Transverse colon (tissue), 4 donors: Measurements from ENCODE around the gene CLECL1. TPM values are rescaled to one million over a fixed set of nuclear protein-coding genes. Genes with fewer than 3 reads are reported as not detected.

ENCODE experiments used
- DNase-seq: peaks from one replicate; pipeline ENCODE4 v3.0.0-alpha.2; 2019
- H3K27ac ChIP-seq, 4 donors: fragments of 200-600 bp; sonication (generic); 2 replicates each; pipeline ENCODE4 v1.5.1; 2016 to 2018; ENCODE audit warnings: inconsistent platforms in 4 of 4
- H3K27me3 ChIP-seq: fragments of 200-600 bp; sonication (generic); 2 replicates; pipeline ENCODE4 v1.5.1; 2017; ENCODE audit warnings: inconsistent platforms
- H3K36me3 ChIP-seq, 4 donors: fragments of 200-600 bp; sonication (generic); 2 replicates each; pipeline ENCODE4 v1.5.1; 2017 to 2019; ENCODE audit warnings: inconsistent platforms in 4 of 4
- H3K4me1 ChIP-seq, 4 donors: fragments of 200-600 bp; sonication (generic); 2 replicates each; pipeline ENCODE4 v1.5.1; 2017 to 2020; ENCODE audit warnings: inconsistent platforms in 4 of 4
- H3K4me3 ChIP-seq, 4 donors: fragments of 200-600 bp; sonication (generic); 1 replicate in 1 of 4; 2 replicates in 3 of 4; pipeline versions ENCODE4 v1.5.1 to v1.6.1; 2017 to 2019; ENCODE audit warnings: inconsistent platforms in 4 of 4
- H3K9me3 ChIP-seq, 2 donors: fragments of 200-600 bp; sonication (generic); 2 replicates each; pipeline ENCODE4 v1.5.1; 2017 to 2019; ENCODE audit warnings: inconsistent platforms in 2 of 2
- CTCF ChIP-seq, 5 experiments: fragments of 200-600 bp in 3 of 5; fragments of 450-650 bp in 2 of 5; sonication (generic) in 3 of 5; IDR thresholded peaks; 1 replicate in 2 of 5; 2 replicates in 3 of 5; pipeline ENCODE4 v1.5.1; 2016 to 2017; ENCODE audit warnings: antibody characterized with exemption in 5 of 5, inconsistent platforms in 3 of 5, mild to moderate bottlenecking in 2 of 5, moderate library complexity in 1 of 5
- EP300 ChIP-seq: sonication (generic); formaldehyde crosslinking; IDR thresholded peaks from one replicate; pipeline ENCODE4 v1.6.1; 2017; ENCODE audit warnings: antibody characterized with exemption, low read depth
- POLR2A ChIP-seq: fragments of 450-650 bp; IDR thresholded peaks from one replicate; pipeline ENCODE4 v1.6.1; 2016; ENCODE audit warnings: antibody characterized with exemption, mild to moderate bottlenecking, moderate library complexity
- POLR2AphosphoS5 ChIP-seq, 3 donors: sonication (generic); formaldehyde crosslinking; IDR thresholded peaks; one replicate each; pipeline ENCODE4 v1.6.1; 2016; ENCODE audit warnings: antibody characterized with exemption in 3 of 3
- WGBS, 2 donors: methylation state at CpG; one replicate each; pipeline ENCODE4 v1.1.5; 2018; ENCODE audit warnings: low coverage in 1 of 2; 5-methylcytosine and 5-hydroxymethylcytosine counted together
- in situ Hi-C, 4 donors: fragments of 200-750 bp; cut with MboI; loops; one replicate each; pipeline versions ENCODE4 v1.15.0 to v1.15.1; 2017; ENCODE audit warnings: low sequenced_read_pairs in 3 of 4, low pct_ligation_motif_present in 1 of 4, low pct_unique_long_range_greater_than_20kb in 1 of 4
- intact Hi-C: fragments of 100-400 bp; cut with DNase I; formaldehyde crosslinking; loops from one replicate; pipeline ENCODE4 v1.15.1; 2023; ENCODE audit warnings: low total_unique reads
- total RNA-seq, 4 donors: library from RNA; depleted of rRNA; stranded (reverse); fragments of >200 nt; gene quantifications; one replicate each; pipeline ENCODE4 v1.1.0, GENCODE V29; 2016

CLECL1 gene
- total RNA-seq, 4 donors from 2014 or later: 2.7 TPM; not detected in 3

- Histone ChIP-seq H3K4me3 (no peak overlapping the region), H3K36me3 (no peaks in the 10 kb centered on the region), H3K9me3 (no peaks in the 10 kb centered on the region), H3K27ac (no peak overlapping the region), H3K4me1 (peaks cover 0 to 8% (median 0%) of the 10 kb centered on the region in 4 donors), H3K27me3 (no peaks in the 10 kb centered on the region)
- no peak for DNase-seq
- no peak for TF ChIP-seq POLR2A
- TF ChIP-seq POLR2AphosphoS5 (IDR thresholded peaks at IDR 0.05): no peak
- no peak for TF ChIP-seq CTCF (IDR thresholded peaks at IDR 0.05)
- no peak for TF ChIP-seq EP300
- in situ Hi-C loops (no loop called here), intact Hi-C loops (no loop called here)
Observed at GRCh38 chr12:9755035-9755434, 22.1 kb upstream of the CLECL1 start.

GRCh38 chr12:9754099-9754927 is 21.4 kb upstream of the CLECL1 start:
- no peaks in the 10 kb centered on the region for H3K36me3 ChIP-seq
- in situ Hi-C loops: loop anchor here in 1 of 4 donors (5.0 kb wide), 1 partner anchor 173 kb away; no protein-coding TSS in a partner anchor
- intact Hi-C loops: no loop called here

GRCh38 chr12:9753498-9753897 is 20.6 kb upstream of the CLECL1 start:
- intact Hi-C loops: no loop called here
- no peaks in the 10 kb centered on the region for H3K27me3 ChIP-seq
- TF ChIP-seq EP300 (no peak), POLR2A (no peak), CTCF (IDR thresholded peaks at IDR 0.05) (no peak), POLR2AphosphoS5 (IDR thresholded peaks at IDR 0.05) (no peak)
- DNase-seq: no peak
- WGBS, 2 donors: 73 to 78% methylated on average over 3 of the region's 3 CpGs
- no peak overlapping the region for H3K4me3 ChIP-seq
- H3K4me1 ChIP-seq: peaks cover 0 to 8% (median 0%) of the 10 kb centered on the region in 4 donors
- no peaks in the 10 kb centered on the region for H3K36me3 ChIP-seq
- no peaks in the 10 kb centered on the region for H3K9me3 ChIP-seq
- in situ Hi-C loops: loop anchor here in 1 of 4 donors (5.0 kb wide), 1 partner anchor 174 kb away; no protein-coding TSS in a partner anchor
- no peak overlapping the region for H3K27ac ChIP-seq

More at GRCh38 chr12:9754099-9754927, 21.4 kb upstream of the CLECL1 start:
- peaks cover 0 to 8% (median 0%) of the 10 kb centered on the region in 4 donors for H3K4me1 ChIP-seq
- H3K9me3 ChIP-seq: no peaks in the 10 kb centered on the region
- WGBS, 2 donors: 73 to 87% methylated on average over 3 of the region's 3 CpGs
- H3K27ac ChIP-seq: no peak overlapping the region
- no peak overlapping the region for H3K4me3 ChIP-seq
- H3K27me3 ChIP-seq: no peaks in the 10 kb centered on the region
- no peak for DNase-seq
- TF ChIP-seq POLR2AphosphoS5 (IDR thresholded peaks at IDR 0.05): no peak
- no peak for TF ChIP-seq POLR2A

GRCh38 chr12:9753073-9753472 is 20.2 kb upstream of the CLECL1 start:
- in situ Hi-C loops (loop anchor here in 1 of 4 donors (5.0 kb wide), 1 partner anchor 174 kb away; no protein-coding TSS in a partner anchor), intact Hi-C loops (no loop called here)
- H3K4me3 ChIP-seq: no peak overlapping the region
- H3K27ac ChIP-seq: no peak overlapping the region
- no peak for DNase-seq
- peaks cover 0 to 8% (median 0%) of the 10 kb centered on the region in 4 donors for H3K4me1 ChIP-seq
- no peaks in the 10 kb centered on the region for H3K9me3 ChIP-seq
- no peaks in the 10 kb centered on the region for H3K27me3 ChIP-seq
- no peaks in the 10 kb centered on the region for H3K36me3 ChIP-seq
- TF ChIP-seq POLR2A (no peak), POLR2AphosphoS5 (IDR thresholded peaks at IDR 0.05) (no peak), EP300 (no peak), CTCF (IDR thresholded peaks at IDR 0.05) (no peak)
- 67 to 84% methylated on average over 1 to 2 of the region's 2 CpGs for WGBS, 2 donors
